K562 (cell line): ENCODE data around the gene CD84. TPM values are rescaled to one million over a fixed set of nuclear protein-coding genes. Genes with fewer than 3 reads are reported as not detected.

Experiments
- ATAC-seq: fragments of 200-7000 bp; cut with Tn5 transposase; 3 replicates; pipeline ENCODE4 v1.9.1; 2020; ENCODE audit warnings: moderate library complexity
- BruUV-seq: library from RNA; stranded (reverse); fragments of 400-500 nt; replicated peaks from 2 replicates; lab custom pipeline; 2021; lab: Mats Ljungman, UMichigan
- CTCF ChIA-PET: fragments of 300-600 bp; formaldehyde crosslinking; extraction: SDS; loops from one replicate; lab custom pipeline; 2021; ENCODE audit warnings: low intra/inter-chr PET ratio; lab: Yijun Ruan, JAX
- POLR2A ChIA-PET: fragments of 300-600, 350-650 bp; sonication (Branson Sonifier 250); formaldehyde crosslinking; extraction: SDS; loops from one replicate; lab custom pipeline; 2021; ENCODE audit warnings: antibody characterized with exemption, inconsistent platforms; lab: Yijun Ruan, JAX
- DNase-seq, 4 experiments: peaks; one replicate each; pipeline versions ENCODE4 v3.0.0 to v3.0.0-alpha.2; 2011 to 2018; ENCODE audit warnings: low spot score in 3 of 4, mixed read lengths in 3 of 4; ENCODE audit errors: extremely low read depth in 1 of 4
- FAIRE-seq: peaks from 2 replicates; lab custom pipeline; 2011; peaks lifted over from hg19 to GRCh38; lab: Jason Lieb, UNC
- H2AFZ ChIP-seq: 2 replicates; pipeline ENCODE4 v1.6.0; 2011; ENCODE audit warnings: low read depth, low read length, control low read depth, inconsistent platforms
- H3K27ac ChIP-seq: fragments of 200-600 bp; 3 replicates; pipeline ENCODE4 v1.8.0; 2011; ENCODE audit warnings: low read depth, mild to moderate bottlenecking, control low read depth, inconsistent platforms, low read length, moderate library complexity, mixed read lengths; ENCODE audit errors: extremely low read depth
- H3K27me3 ChIP-seq, 2 experiments: fragments of 300-600 bp in 1 of 2; 2 replicates in 1 of 2; 3 replicates in 1 of 2; pipeline versions ENCODE4 v1.6.0 to v1.8.0; 2011; ENCODE audit warnings: inconsistent platforms in 2 of 2, low read length in 2 of 2, mild to moderate bottlenecking in 1 of 2, mixed read lengths in 1 of 2, moderate library complexity in 1 of 2; ENCODE audit not compliant: control insufficient read depth in 2 of 2, insufficient read depth in 2 of 2
- H3K36me3 ChIP-seq: fragments of 300-600 bp; 3 replicates; pipeline ENCODE4 v1.8.0; 2011; ENCODE audit warnings: mild to moderate bottlenecking, low read length, inconsistent platforms; ENCODE audit not compliant: control insufficient read depth, insufficient read depth
- H3K4me1 ChIP-seq, 2 experiments: fragments of 200-600 bp in 1 of 2; replicated peaks in 1 of 2; 2 replicates in 1 of 2; 3 replicates in 1 of 2; pipeline versions ENCODE4 v1.5.1 to v1.8.0; 2011; ENCODE audit warnings: inconsistent platforms in 2 of 2, low read length in 2 of 2, mild to moderate bottlenecking in 1 of 2, mixed read lengths in 1 of 2, moderate library complexity in 1 of 2; ENCODE audit not compliant: control insufficient read depth in 2 of 2, insufficient read depth in 2 of 2
- H3K4me2 ChIP-seq: 2 replicates; pipeline ENCODE4 v1.6.1; 2011; ENCODE audit warnings: low read length, control low read depth, inconsistent platforms, mixed read lengths; ENCODE audit not compliant: insufficient read depth
- H3K4me3 ChIP-seq: fragments of 200-600 bp; sonication (generic), shearing (Covaris generic); 2 replicates; pipeline ENCODE4 v1.5.1; 2016; ENCODE audit warnings: control low read depth, inconsistent platforms
- H3K79me2 ChIP-seq: fragments of 200-600 bp; 3 replicates; pipeline ENCODE4 v1.8.0; 2011; ENCODE audit warnings: low read length, inconsistent platforms; ENCODE audit not compliant: control insufficient read depth, insufficient read depth
- H3K9ac ChIP-seq, 2 experiments: 2 replicates each; pipeline versions ENCODE4 v1.6.0 to v1.6.1; 2011; ENCODE audit warnings: low read depth in 2 of 2, low read length in 2 of 2, control low read depth in 1 of 2, inconsistent platforms in 1 of 2, mild to moderate bottlenecking in 1 of 2, mixed read lengths in 1 of 2; ENCODE audit not compliant: insufficient read depth in 1 of 2
- H3K9me1 ChIP-seq: one replicate; pipeline ENCODE4 v1.6.0; 2011; ENCODE audit warnings: inconsistent platforms, mild to moderate bottlenecking, low read length, moderate library complexity; ENCODE audit not compliant: control insufficient read depth, insufficient read depth
- H3K9me3 ChIP-seq: replicated peaks from 2 replicates; pipeline ENCODE4 v1.5.1; 2011; ENCODE audit warnings: low read depth, low read length, inconsistent platforms; ENCODE audit not compliant: control insufficient read depth, insufficient read depth
- H4K20me1 ChIP-seq: replicated peaks from 2 replicates; pipeline ENCODE4 v1.6.1; 2011; ENCODE audit warnings: low read length, inconsistent platforms, mixed read lengths; ENCODE audit not compliant: control insufficient read depth, insufficient read depth
- BRF1 ChIP-seq: IDR thresholded peaks from 3 replicates; pipeline ENCODE4 v1.6.1; 2011; ENCODE audit warnings: borderline replicate concordance, mild to moderate bottlenecking; ENCODE audit not compliant: insufficient read length; ENCODE audit errors: extremely low read depth
- CBFB ChIP-seq: sonication (generic); formaldehyde crosslinking; IDR thresholded peaks from 2 replicates; pipeline ENCODE4 v1.4.0; 2020; ENCODE audit warnings: mild to moderate bottlenecking, missing genetic modification reagents
- ESRRA ChIP-seq: fragments of 450-650 bp; IDR thresholded peaks from 2 replicates; pipeline ENCODE4 v1.6.1; 2014; ENCODE audit warnings: low read depth, mild to moderate bottlenecking, moderate library complexity, borderline replicate concordance
- GATAD2B ChIP-seq: fragments of 450-650 bp; IDR thresholded peaks from 2 replicates; pipeline ENCODE4 v1.6.1; 2017; ENCODE audit warnings: mild to moderate bottlenecking, borderline replicate concordance
- HDAC2 ChIP-seq: fragments of 450-650 bp; IDR thresholded peaks from 2 replicates; pipeline ENCODE4 v1.6.1; 2016; ENCODE audit warnings: mild to moderate bottlenecking
- MAFK ChIP-seq: IDR thresholded peaks from 2 replicates; pipeline ENCODE4 v1.6.1; 2011; ENCODE audit warnings: low read length, improper control_type of control experiment
- MEF2A ChIP-seq: IDR thresholded peaks from 2 replicates; pipeline ENCODE4 v1.6.1; 2011; ENCODE audit warnings: low read depth, mild to moderate bottlenecking, low read length, moderate library complexity; ENCODE audit not compliant: control insufficient read depth
- TAF15 ChIP-seq: fragments of 200-400 bp; formaldehyde crosslinking; IDR thresholded peaks from 2 replicates; pipeline ENCODE4 v1.6.1; 2017; ENCODE audit warnings: mild to moderate bottlenecking, low read depth, low read length, moderate library complexity
- TAL1 ChIP-seq: fragments of 450-650 bp; IDR thresholded peaks from 2 replicates; pipeline ENCODE4 v1.6.1; 2016; ENCODE audit warnings: mild to moderate bottlenecking
- USF2 ChIP-seq: sonication (generic); formaldehyde crosslinking; IDR thresholded peaks from 2 replicates; pipeline ENCODE4 v1.5.0; 2020; ENCODE audit warnings: missing genetic modification reagents
- ZBTB5 ChIP-seq: fragments of 450-650 bp; IDR thresholded peaks from 2 replicates; pipeline ENCODE4 v1.6.1; 2017; ENCODE audit warnings: antibody characterized with exemption
- ZNF134 ChIP-seq: fragments of 250-450 bp; sonication (Bioruptor Pico); conservative IDR thresholded peaks from 2 replicates; pipeline ENCODE4 v1.4.0; 2020
- ZNF282 ChIP-seq: sonication (generic); formaldehyde crosslinking; IDR thresholded peaks from 2 replicates; pipeline ENCODE4 v1.8.1; 2023; ENCODE audit warnings: missing genetic modification reagents
- ZNF586 ChIP-seq: fragments of 450-650 bp; formaldehyde crosslinking; conservative IDR thresholded peaks from 2 replicates; pipeline ENCODE4 v1.4.0; 2020; ENCODE audit warnings: mild to moderate bottlenecking, moderate library complexity
- ZNF75A ChIP-seq: fragments of 450-650 bp; formaldehyde crosslinking; IDR thresholded peaks from 2 replicates; pipeline ENCODE4 v1.4.0; 2020; ENCODE audit warnings: mild to moderate bottlenecking
- ZSCAN32 ChIP-seq: fragments of 450-650 bp; formaldehyde crosslinking; IDR thresholded peaks from 2 replicates; pipeline ENCODE4 v1.4.0; 2020; ENCODE audit warnings: mild to moderate bottlenecking, moderate library complexity
- WGBS: fragments of 100-300 bp; shearing (Covaris generic); methylation state at CpG from one replicate; pipeline ENCODE4 v1.1.6; 2016; ENCODE audit warnings: low coverage, mixed read lengths; ENCODE audit not compliant: insufficient coverage; ENCODE audit errors: missing lambda C conversion rate; 5-methylcytosine and 5-hydroxymethylcytosine counted together
- in situ Hi-C: fragments of 300-500 bp; cut with MboI; formaldehyde crosslinking; loops from 4 replicates; pipeline ENCODE4 v1.15.0; 2018; ENCODE audit warnings: inconsistent platforms, mixed read lengths
- intact Hi-C: fragments of 100-400 bp; cut with micrococcal nuclease; formaldehyde crosslinking; loops from 2 replicates; pipeline ENCODE4 v1.14.2; 2022
- polyA plus RNA-seq, 8 experiments: library from polyadenylated mRNA; depleted of rRNA in 4 of 8; stranded (reverse) in 5 of 8; unstranded in 3 of 8; fragments of >200 nt; fragmentation: Nextera tagmentation in 2 of 8; fragmentation: Illumina TruSeq in 1 of 8; extraction: Ambion mirVana in 2 of 8; extraction: Trizol in 1 of 8; gene quantifications; 2 replicates each; pipeline versions ENCODE4 v1.2.1 to v1.2.3, GENCODE V29; 2011 to 2014; ENCODE audit warnings: inconsistent platforms in 1 of 8, missing spikeins in 1 of 8
- total RNA-seq, 7 experiments: library from RNA; depleted of rRNA in 6 of 7; stranded (reverse); fragments of >200 nt in 6 of 7; fragmentation: Illumina TruSeq in 2 of 7; extraction: Trizol in 2 of 7; gene quantifications; 2 replicates each; pipeline versions ENCODE4 v1.2.1 to v1.2.3, GENCODE V29; 2011 to 2021; ENCODE audit warnings: low replicate concordance in 1 of 7

Gene CD84
- total and polyA plus RNA-seq, 9 of the 15 experiments (the other 6 are each of a cell fraction or from before 2014, with no cell fraction given), result 0.82 to 6.8 (median 2.0) TPM

GRCh38 chr1:160605205-160605604 lies 25.9 kb upstream of the CD84 start (continued):
- TF ChIP-seq ZBTB5 (no peak), ZNF282 (CRISPR knock-in tag) (no peak), ZNF75A (CRISPR knock-in tag) (no peak), ZNF586 (CRISPR knock-in tag) (no peak), MEF2A (no peak)

GRCh38 chr1:160597705-160598104 lies 18.4 kb upstream of the CD84 start:
- TF ChIP-seq ZNF134 (CRISPR knock-in tag), result no peak
- no peak for TF ChIP-seq TAF15
- TF ChIP-seq TAL1, result no peak
- TF ChIP-seq MAFK, result no peak
- TF ChIP-seq ESRRA, result no peak
- TF ChIP-seq BRF1, result no peak
- TF ChIP-seq HDAC2, result no peak
- TF ChIP-seq ZSCAN32, result no peak
- TF ChIP-seq USF2 (CRISPR knock-in tag), result no peak
- no peak for TF ChIP-seq CBFB (CRISPR knock-in tag)
- TF ChIP-seq GATAD2B, result no peak
- Histone ChIP-seq H3K27ac (no peak overlapping the region), H2AFZ (0 out of 2 replicates have a peak overlapping the region, but pooled peaks have one; percentile 28), H3K4me3 (no peak overlapping the region), H3K9me1 (no peaks in the 10 kb centered on the region), H3K27me3 (no peaks in the 10 kb centered on the region), H3K4me1 (no peaks in the 10 kb centered on the region), H3K9me3 (peaks cover 3% of the 10 kb centered on the region; the same call in 1 of the 2 replicates), H3K9ac (no peak overlapping the region), H3K4me2 (no peak overlapping the region), H3K36me3 (no peaks in the 10 kb centered on the region), H4K20me1 (no peaks in the 10 kb centered on the region), H3K79me2 (no peaks in the 10 kb centered on the region)
- ChIA-PET CTCF (interaction anchor here (0.6 kb wide), 1 partner anchor 38 kb away, joined by 3 read pairs; no protein-coding TSS in a partner anchor), POLR2A (interaction anchor here (0.8 kb wide), 1 partner anchor 31 kb away, joined by 3 read pairs; no protein-coding TSS in a partner anchor)
- ATAC-seq, result no peak
- WGBS, result 47% methylated on average over 2 of the region's 2 CpGs
- no TSS peak for BruUV-seq
- intact Hi-C loops (no loop called here), in situ Hi-C loops (no loop called here)
- FAIRE-seq, result no peak
- no peak for DNase-seq
